ENCODE measurements around the gene CD86.

CD86 gene

DNA sequence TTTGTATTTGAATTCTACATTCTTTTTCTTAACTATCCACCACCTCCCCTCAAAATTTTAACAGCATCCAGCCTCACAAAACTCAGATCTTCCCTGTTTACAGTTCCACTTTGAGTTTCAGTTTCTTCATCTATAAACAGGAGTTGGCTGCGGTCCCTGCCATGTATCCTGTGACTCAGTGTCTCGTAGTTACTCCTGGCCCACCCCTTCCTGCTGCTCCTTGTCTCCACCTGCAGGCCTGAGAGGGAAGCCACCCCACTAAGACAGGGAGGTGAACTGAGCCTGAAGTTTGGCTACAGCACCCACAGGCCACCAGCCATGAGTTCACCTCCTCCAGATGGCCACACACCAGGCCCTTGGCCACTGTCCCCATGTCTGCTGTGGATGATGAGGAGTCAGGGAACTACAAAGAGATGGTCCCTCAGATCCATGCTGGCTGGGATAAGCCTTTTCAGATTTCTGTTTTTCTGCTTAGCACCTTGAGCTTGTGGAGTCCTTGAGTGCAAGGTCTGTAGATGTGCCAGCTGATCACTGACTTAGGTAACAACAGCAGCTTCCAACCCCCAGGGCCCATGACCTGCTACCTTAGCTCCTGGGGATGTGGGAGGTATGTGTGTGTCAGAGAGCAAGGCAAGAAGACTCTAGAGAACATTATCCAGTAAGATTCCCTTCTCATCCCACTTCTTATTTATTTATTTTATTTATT lies 37.5 kb downstream of the CD86 start:
- Histone ChIP-seq H3K9me3 (ENCODE audit: control insufficient read depth, low read length) (no peaks in the 10 kb centered on the region), H3K27ac (ENCODE audit: low read depth, low read length, severe bottlenecking) (no peak overlapping the region), H3K4me3 (ENCODE audit: extremely low read depth, insufficient read depth, low read length, poor library complexity, severe bottlenecking) (no peak overlapping the region), H3K36me3 (ENCODE audit: control insufficient read depth, insufficient read depth, low read length) (no peaks in the 10 kb centered on the region), H3K4me1 (ENCODE audit: control insufficient read depth, insufficient read depth, low read length, poor library complexity, severe bottlenecking) (no peaks in the 10 kb centered on the region)
- WGBS, 2 experiments (ENCODE audit: insufficient coverage in 2 of 2), result 92 to 100% methylated on average over 2 of the region's 2 CpGs

- WGBS, 2 experiments (ENCODE audit: insufficient coverage in 2 of 2), result 81 to 100% methylated on average over 2 to 3 of the region's 4 CpGs
- Histone ChIP-seq H3K4me3 (ENCODE audit: extremely low read depth, insufficient read depth, low read length, poor library complexity, severe bottlenecking) (no peak overlapping the region), H3K36me3 (ENCODE audit: control insufficient read depth, insufficient read depth, low read length) (no peaks in the 10 kb centered on the region), H3K9me3 (ENCODE audit: control insufficient read depth, low read length) (no peaks in the 10 kb centered on the region), H3K4me1 (ENCODE audit: control insufficient read depth, insufficient read depth, low read length, poor library complexity, severe bottlenecking) (no peaks in the 10 kb centered on the region), H3K27ac (ENCODE audit: low read depth, low read length, severe bottlenecking) (no peak overlapping the region)
Measured at GRCh38 chr3:122094125-122094524, 39.0 kb downstream of the CD86 start.

DNA sequence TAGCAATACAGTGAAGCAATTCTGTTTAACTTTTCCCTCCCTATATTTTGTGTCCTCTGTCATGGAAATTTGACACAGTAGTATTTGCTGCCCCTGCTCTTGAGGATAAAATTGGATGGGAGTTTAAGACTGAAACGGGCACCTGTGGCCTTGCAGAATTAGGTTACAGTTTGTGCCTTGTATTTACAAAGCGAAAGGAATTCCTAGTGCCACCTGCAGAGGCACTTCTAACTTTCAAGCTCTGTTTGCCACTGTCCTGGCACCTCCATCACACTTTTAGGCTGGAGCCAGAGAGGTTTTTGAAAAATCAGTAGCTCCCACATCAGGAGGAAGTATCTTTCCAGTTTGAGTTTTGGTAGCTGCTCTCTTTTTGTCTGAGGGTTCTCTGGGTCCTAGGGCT lies 39.5 kb downstream of the CD86 start:
- Histone ChIP-seq H3K27ac (ENCODE audit: low read depth, low read length, severe bottlenecking) (no peak overlapping the region), H3K4me3 (ENCODE audit: extremely low read depth, insufficient read depth, low read length, poor library complexity, severe bottlenecking) (no peak overlapping the region), H3K4me1 (ENCODE audit: control insufficient read depth, insufficient read depth, low read length, poor library complexity, severe bottlenecking) (no peaks in the 10 kb centered on the region), H3K36me3 (ENCODE audit: control insufficient read depth, insufficient read depth, low read length) (no peaks in the 10 kb centered on the region), H3K9me3 (ENCODE audit: control insufficient read depth, low read length) (no peaks in the 10 kb centered on the region)
- WGBS, 2 experiments (ENCODE audit: insufficient coverage in 2 of 2), result 100% methylated on average over 1 of the region's 2 CpGs

- WGBS, 2 experiments (ENCODE audit: insufficient coverage in 2 of 2), result 57 to 100% methylated on average over 1 to 2 of the region's 3 CpGs
- Histone ChIP-seq H3K36me3 (ENCODE audit: control insufficient read depth, insufficient read depth, low read length) (no peaks in the 10 kb centered on the region), H3K27ac (ENCODE audit: low read depth, low read length, severe bottlenecking) (no peak overlapping the region)
Measured at GRCh38 chr3:122097141-122097540, 42.0 kb downstream of the CD86 start.

DNA sequence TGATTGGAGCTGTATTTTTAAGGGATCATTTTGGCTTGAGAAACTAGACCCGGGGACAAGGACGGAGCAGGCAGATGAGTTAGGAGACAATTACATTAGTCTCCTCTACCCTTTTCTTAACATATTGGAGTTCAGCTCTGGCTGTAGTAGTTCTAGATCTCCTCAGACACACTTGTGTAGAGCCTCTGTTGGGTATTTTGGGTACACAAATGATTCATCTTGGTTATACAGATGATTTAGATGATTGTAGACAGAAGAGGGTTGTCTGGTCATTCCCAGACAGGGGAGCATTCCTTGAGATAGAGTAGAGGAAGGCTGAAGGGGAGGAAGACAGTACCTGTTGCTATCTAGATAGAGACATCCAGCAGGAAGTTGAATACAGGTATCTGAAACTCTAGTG lies 43.4 kb downstream of the CD86 start:
- Histone ChIP-seq H3K4me1 (ENCODE audit: control insufficient read depth, insufficient read depth, low read length, poor library complexity, severe bottlenecking) (peaks cover 4% of the 10 kb centered on the region), H3K27ac (ENCODE audit: low read depth, low read length, severe bottlenecking) (no peak overlapping the region), H3K36me3 (ENCODE audit: control insufficient read depth, insufficient read depth, low read length) (no peaks in the 10 kb centered on the region), H3K9me3 (ENCODE audit: control insufficient read depth, low read length) (no peaks in the 10 kb centered on the region), H3K4me3 (ENCODE audit: extremely low read depth, insufficient read depth, low read length, poor library complexity, severe bottlenecking) (no peak overlapping the region)
- WGBS, 2 experiments (ENCODE audit: insufficient coverage in 2 of 2), result no CpG with 5 or more reads among the region's 2 CpGs

More at GRCh38 chr3:122097141-122097540, 42.0 kb downstream of the CD86 start:
- H3K4me1 ChIP-seq (ENCODE audit: control insufficient read depth, insufficient read depth, low read length, poor library complexity, severe bottlenecking), result peaks cover 4% of the 10 kb centered on the region
- H3K9me3 ChIP-seq (ENCODE audit: control insufficient read depth, low read length), result no peaks in the 10 kb centered on the region
- no peak overlapping the region for H3K4me3 ChIP-seq (ENCODE audit: extremely low read depth, insufficient read depth, low read length, poor library complexity, severe bottlenecking)

- Histone ChIP-seq H3K9me3 (ENCODE audit: control insufficient read depth, low read length) (no peaks in the 10 kb centered on the region), H3K4me1 (ENCODE audit: control insufficient read depth, insufficient read depth, low read length, poor library complexity, severe bottlenecking) (peaks cover 4% of the 10 kb centered on the region), H3K27ac (ENCODE audit: low read depth, low read length, severe bottlenecking) (no peak overlapping the region), H3K36me3 (ENCODE audit: control insufficient read depth, insufficient read depth, low read length) (no peaks in the 10 kb centered on the region), H3K4me3 (ENCODE audit: extremely low read depth, insufficient read depth, low read length, poor library complexity, severe bottlenecking) (no peak overlapping the region)
- 56 to 67% methylated on average over 1 of the region's 2 CpGs for whole genome bisulfite sequencing, 2 experiments (ENCODE audit: insufficient coverage in 2 of 2)
Measured at GRCh38 chr3:122099255-122099654, 44.1 kb downstream of the CD86 start.

DNA sequence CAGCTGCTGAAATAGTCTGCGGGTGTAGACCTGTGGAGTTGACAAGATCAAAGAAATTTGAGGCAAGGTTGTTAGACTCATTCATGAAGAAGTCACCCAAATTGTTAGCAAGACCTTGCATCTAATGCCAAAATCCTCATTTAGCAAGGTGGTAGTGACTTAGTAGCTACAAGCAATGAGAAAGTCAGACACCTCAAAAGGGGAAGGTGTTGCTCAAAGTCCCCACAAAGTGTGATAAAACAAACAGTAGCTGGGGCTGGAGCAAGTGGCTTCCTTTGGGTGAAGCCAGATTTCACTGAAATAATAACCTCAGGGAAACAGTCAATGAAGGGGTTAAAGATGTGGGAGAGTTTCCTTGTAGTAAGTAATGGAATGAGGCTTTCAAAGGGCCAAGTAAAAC lies 44.9 kb downstream of the CD86 start:
- Histone ChIP-seq H3K27ac (ENCODE audit: low read depth, low read length, severe bottlenecking) (no peak overlapping the region), H3K36me3 (ENCODE audit: control insufficient read depth, insufficient read depth, low read length) (no peaks in the 10 kb centered on the region), H3K9me3 (ENCODE audit: control insufficient read depth, low read length) (no peaks in the 10 kb centered on the region), H3K4me1 (ENCODE audit: control insufficient read depth, insufficient read depth, low read length, poor library complexity, severe bottlenecking) (peaks cover 4% of the 10 kb centered on the region), H3K4me3 (ENCODE audit: extremely low read depth, insufficient read depth, low read length, poor library complexity, severe bottlenecking) (no peak overlapping the region)
- WGBS, 2 experiments (ENCODE audit: insufficient coverage in 2 of 2), result 80 to 83% methylated on average over 1 of the region's 1 CpG

DNA sequence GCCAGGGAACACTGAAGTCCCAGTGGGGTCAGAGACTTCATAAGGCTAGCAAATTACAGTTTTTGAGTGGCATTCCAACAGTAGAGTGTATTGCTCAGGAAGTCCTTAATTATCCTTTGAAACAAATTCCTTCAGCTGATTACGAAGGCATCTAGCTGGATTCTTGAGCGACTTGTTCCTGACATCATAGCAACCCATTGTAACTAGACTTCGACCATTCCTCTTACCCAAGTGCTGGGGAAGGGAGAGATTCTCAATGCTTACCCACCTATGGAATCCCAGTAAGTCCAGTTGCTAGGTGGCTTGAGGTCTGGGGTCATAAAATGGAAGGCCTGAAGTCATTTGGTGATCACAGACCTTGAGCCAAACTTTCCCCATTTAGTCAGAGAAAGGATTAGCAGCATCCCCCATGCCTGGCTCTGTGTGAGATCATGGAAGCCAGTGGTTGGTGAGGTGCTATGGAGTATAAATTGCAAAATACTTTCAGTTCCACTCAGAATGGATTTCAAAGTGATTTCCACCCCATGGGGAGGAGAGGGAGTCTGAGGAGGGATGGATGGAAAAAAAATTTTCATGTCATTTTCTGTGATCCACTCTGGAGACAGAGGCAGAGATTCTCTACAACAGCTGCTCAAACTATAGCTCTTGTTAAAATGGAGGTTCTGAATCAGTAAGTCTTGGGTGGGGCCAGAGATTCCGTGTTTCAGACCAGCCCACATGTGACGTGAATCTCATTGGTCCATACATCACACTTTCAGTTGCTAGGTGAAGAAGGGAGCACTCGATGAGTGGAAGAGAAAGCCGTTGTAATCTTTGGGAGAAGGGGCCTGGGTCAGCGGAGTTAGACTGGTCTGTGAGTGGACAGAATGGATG lies 45.7 kb downstream of the CD86 start:
- 80 to 90% methylated on average over 1 to 2 of the region's 8 CpGs for WGBS, 2 experiments (ENCODE audit: insufficient coverage in 2 of 2)
- Histone ChIP-seq H3K4me3 (ENCODE audit: extremely low read depth, insufficient read depth, low read length, poor library complexity, severe bottlenecking) (no peak overlapping the region), H3K4me1 (ENCODE audit: control insufficient read depth, insufficient read depth, low read length, poor library complexity, severe bottlenecking) (peaks cover 4% of the 10 kb centered on the region), H3K9me3 (ENCODE audit: control insufficient read depth, low read length) (no peaks in the 10 kb centered on the region), H3K27ac (ENCODE audit: low read depth, low read length, severe bottlenecking) (peak overlapping the region; percentile 4), H3K36me3 (ENCODE audit: control insufficient read depth, insufficient read depth, low read length) (no peaks in the 10 kb centered on the region)

DNA sequence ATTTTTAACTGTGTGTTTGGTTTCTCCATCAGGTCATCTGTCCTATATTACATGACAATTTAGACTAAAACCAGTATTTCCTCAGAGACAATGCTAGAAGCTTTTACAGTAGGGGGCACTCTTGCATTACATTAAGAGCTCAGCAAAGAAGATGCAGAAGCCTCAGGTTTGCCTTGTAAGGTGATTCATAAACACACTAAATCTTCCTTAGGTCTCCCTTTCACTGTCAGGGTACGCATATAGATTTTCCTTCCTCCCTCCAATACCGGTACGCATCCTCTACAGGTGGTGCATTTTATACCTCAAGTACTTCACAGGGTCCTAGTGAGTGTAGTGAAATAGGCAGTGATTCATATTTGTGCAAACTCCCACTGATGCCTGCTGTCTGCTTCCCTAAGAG lies 46.5 kb downstream of the CD86 start:
- H3K36me3 ChIP-seq (ENCODE audit: control insufficient read depth, insufficient read depth, low read length), result no peaks in the 10 kb centered on the region
- H3K4me3 ChIP-seq (ENCODE audit: extremely low read depth, insufficient read depth, low read length, poor library complexity, severe bottlenecking), result no peak overlapping the region
- WGBS, 2 experiments (ENCODE audit: insufficient coverage in 2 of 2), result 40% methylated on average over 1 of the region's 3 CpGs; no CpG with 5 or more reads in 1 of the 2 experiments
- no peak overlapping the region for H3K27ac ChIP-seq (ENCODE audit: low read depth, low read length, severe bottlenecking)
- H3K9me3 ChIP-seq (ENCODE audit: control insufficient read depth, low read length), result no peaks in the 10 kb centered on the region
- peaks cover 4% of the 10 kb centered on the region for H3K4me1 ChIP-seq (ENCODE audit: control insufficient read depth, insufficient read depth, low read length, poor library complexity, severe bottlenecking)

DNA sequence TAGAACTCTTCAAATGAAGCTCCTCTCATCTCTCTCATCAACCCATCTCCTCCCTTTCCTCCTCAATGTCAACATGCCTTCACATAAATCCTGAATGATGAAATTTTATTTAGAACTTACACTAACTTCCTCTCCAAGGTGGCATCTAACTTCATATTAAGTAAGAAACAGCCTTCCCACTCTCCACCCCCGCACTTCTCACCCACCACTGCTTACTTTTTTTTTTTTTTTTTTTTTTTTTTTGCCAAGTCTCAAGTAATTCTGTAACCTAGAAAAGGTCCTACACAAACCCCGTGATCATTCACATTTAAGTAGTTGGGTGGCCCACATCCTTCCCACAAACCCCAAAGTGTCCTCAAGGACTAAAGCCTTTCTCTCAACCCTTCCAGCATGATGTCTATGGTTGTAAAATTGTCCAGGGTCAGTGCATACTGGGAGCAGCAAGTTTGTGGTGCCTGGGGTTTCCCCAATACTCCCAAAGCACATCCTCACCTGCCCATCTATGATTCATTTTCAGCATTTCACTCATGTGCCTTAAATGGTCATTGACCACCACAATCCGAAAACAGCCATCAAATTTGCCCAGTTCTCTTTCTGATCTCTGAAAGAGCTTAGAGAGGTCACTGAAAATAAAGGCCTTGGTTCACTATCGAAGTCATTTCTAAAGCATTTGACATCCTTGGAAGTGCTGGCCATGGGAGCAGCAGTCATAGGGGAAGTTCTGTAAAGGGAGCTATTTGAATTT lies 47.2 kb downstream of the CD86 start:
- peaks cover 4% of the 10 kb centered on the region for H3K4me1 ChIP-seq (ENCODE audit: control insufficient read depth, insufficient read depth, low read length, poor library complexity, severe bottlenecking)
- no peak overlapping the region for H3K27ac ChIP-seq (ENCODE audit: low read depth, low read length, severe bottlenecking)
- 83 to 95% methylated on average over 1 to 3 of the region's 4 CpGs for WGBS, 2 experiments (ENCODE audit: insufficient coverage in 2 of 2)
- no peaks in the 10 kb centered on the region for H3K36me3 ChIP-seq (ENCODE audit: control insufficient read depth, insufficient read depth, low read length)
- no peaks in the 10 kb centered on the region for H3K9me3 ChIP-seq (ENCODE audit: control insufficient read depth, low read length)
- H3K4me3 ChIP-seq (ENCODE audit: extremely low read depth, insufficient read depth, low read length, poor library complexity, severe bottlenecking), result no peak overlapping the region
